ENCODE results near the gene ACSS1. TPM values are rescaled to one million over a fixed set of nuclear protein-coding genes. Genes with fewer than 3 reads are reported as not detected.
A peak's percentile ranks its signal among the peaks of the same experiment; 100 is the strongest.

The ACSS1 gene
- polyA plus RNA-seq, 4 donors, result 27.9 to 106 (median 55.4) TPM

DNA sequence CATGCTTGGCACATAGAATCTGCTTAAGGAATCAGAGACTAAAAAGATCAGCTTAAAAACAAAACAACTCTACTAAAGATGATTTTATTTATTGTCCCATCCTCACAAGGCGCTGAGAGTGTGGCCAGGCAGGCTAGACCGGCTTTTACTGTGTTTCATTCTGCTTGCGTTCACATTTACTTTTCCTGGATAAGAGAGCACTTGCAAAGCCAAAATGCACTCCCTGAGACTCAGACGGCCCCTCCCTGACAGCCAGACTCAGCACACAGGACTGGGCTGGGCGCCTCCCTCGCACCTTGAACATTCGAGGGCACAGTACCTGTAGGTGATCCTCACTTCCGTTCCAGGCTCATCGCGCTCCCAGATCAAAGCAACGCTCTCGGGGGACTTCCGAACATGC, 10.2 kb downstream of the ACSS1 start:
- Histone ChIP-seq H3K27me3 (ENCODE audit: control insufficient read depth in 3 of 3, insufficient read depth in 3 of 3, low read length in 3 of 3) (no peaks in the 10 kb centered on the region), H3K9me3 (ENCODE audit: control insufficient read depth in 2 of 2, insufficient read depth in 1 of 2, low read depth in 1 of 2, low read length in 1 of 2) (no peaks in the 10 kb centered on the region), H3K36me3 (ENCODE audit: control insufficient read depth in 3 of 3, insufficient read depth in 2 of 3, low read depth in 1 of 3, low read length in 3 of 3) (peaks cover 0 to 81% (median 5%) of the 10 kb centered on the region in 3 donors), H3K4me3 (ENCODE audit: low read depth in 1 of 3, low read length in 3 of 3) (no peak overlapping the region), H3K4me1 (ENCODE audit: control insufficient read depth in 3 of 3, insufficient read depth in 2 of 3, low read depth in 1 of 3, low read length in 2 of 3) (peaks cover 3 to 15% (median 11%) of the 10 kb centered on the region in 3 donors), H3K27ac (ENCODE audit: low read depth in 1 of 3, low read length in 2 of 3) (no peak overlapping the region)
- no peak for FAIRE-seq
- WGBS, 3 donors, result 62 to 81% (median 68%) methylated on average over 13 of the region's 13 CpGs
- peak in 1 of 2 donors; percentile 57 for DNase-seq

DNA sequence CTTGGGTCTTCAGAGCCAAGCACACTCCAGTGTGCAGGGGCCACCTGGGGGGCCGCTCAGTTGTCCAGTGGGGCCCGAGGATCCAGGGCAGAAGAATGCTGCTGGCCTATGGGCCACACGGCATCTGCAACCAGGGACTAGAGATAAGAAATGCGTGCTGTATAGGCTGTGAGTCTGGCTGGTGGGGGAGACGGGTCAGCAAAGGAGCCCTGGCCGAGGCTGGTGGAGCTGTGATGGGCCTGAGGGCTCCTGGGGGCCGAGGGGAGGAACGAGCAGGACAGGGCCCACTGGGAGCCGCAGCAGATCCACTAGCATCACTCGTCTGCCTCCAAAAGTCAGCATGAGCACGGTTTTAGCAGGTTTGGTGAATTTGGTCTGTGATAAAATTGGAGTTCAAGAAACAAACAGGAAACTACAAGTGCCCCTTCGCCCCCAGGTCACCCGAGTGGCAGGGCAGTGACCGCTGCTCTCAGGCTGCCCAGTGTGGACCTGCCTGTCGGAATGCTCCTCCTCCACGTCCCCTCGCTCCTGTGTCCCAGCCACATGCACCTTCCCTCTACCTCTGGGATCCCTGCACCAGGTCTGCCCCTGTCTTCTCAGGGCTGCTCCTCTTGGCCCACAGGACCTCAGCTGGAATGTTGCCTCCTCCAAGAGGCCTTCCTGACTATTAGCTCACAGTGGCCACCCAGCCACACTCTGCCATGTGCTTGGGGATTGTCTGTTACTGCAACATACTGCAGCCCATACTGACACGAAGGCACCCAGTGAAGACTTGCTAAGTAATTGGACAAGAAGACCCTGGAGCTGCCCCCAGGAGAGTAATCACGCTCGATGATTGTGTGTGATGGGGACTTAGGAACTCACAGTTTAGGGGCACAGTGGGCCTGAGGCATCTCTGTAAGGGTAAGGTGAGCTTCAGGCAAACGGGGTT, 10.9 kb downstream of the ACSS1 start:
- Histone ChIP-seq H3K27ac (ENCODE audit: low read depth in 1 of 3, low read length in 2 of 3) (no peak overlapping the region), H3K27me3 (ENCODE audit: control insufficient read depth in 3 of 3, insufficient read depth in 3 of 3, low read length in 3 of 3) (no peaks in the 10 kb centered on the region), H3K4me1 (ENCODE audit: control insufficient read depth in 3 of 3, insufficient read depth in 2 of 3, low read depth in 1 of 3, low read length in 2 of 3) (peaks cover 4 to 14% (median 13%) of the 10 kb centered on the region in 3 donors), H3K9me3 (ENCODE audit: control insufficient read depth in 2 of 2, insufficient read depth in 1 of 2, low read depth in 1 of 2, low read length in 1 of 2) (no peaks in the 10 kb centered on the region), H3K4me3 (ENCODE audit: low read depth in 1 of 3, low read length in 3 of 3) (no peak overlapping the region), H3K36me3 (ENCODE audit: control insufficient read depth in 3 of 3, insufficient read depth in 2 of 3, low read depth in 1 of 3, low read length in 3 of 3) (peaks cover 0 to 79% (median 5%) of the 10 kb centered on the region in 3 donors)
- DNase-seq (no peak), FAIRE-seq (no peak)
- WGBS, 3 donors, result 81 to 86% (median 81%) methylated on average over 21 of the region's 21 CpGs

DNA sequence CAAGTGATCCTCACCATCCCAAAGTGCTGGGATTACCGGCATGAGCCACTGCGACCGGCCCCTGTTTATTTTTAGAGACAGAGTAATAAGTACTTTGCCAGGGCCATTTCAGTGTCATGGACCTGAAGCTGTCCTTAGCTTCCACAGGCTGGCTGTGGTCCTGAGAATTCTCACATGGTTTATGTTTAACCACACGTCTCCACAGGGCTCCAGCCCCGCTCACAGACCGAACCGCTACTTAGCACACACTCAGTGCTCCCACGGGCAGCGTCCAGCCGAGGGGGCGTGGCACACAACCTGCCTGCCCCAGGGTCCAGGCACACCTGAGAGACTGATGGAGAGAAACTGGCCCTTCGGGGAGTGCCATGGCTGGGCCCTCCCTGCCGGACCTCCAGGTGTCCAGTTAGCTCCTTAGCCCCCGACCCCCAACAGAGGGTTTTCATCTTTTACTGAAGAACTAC, 11.7 kb downstream of the ACSS1 start:
- H3K27ac ChIP-seq (ENCODE audit: low read depth in 1 of 3, low read length in 2 of 3), result no peak overlapping the region
- FAIRE-seq, result no peak
- DNase-seq, result no peak
- H3K9me3 ChIP-seq (ENCODE audit: control insufficient read depth in 2 of 2, insufficient read depth in 1 of 2, low read depth in 1 of 2, low read length in 1 of 2), result no peaks in the 10 kb centered on the region
- 74 to 86% (median 81%) methylated on average over 14 of the region's 14 CpGs for WGBS, 3 donors
- peaks cover 4 to 21% (median 13%) of the 10 kb centered on the region in 3 donors for H3K4me1 ChIP-seq (ENCODE audit: control insufficient read depth in 3 of 3, insufficient read depth in 2 of 3, low read depth in 1 of 3, low read length in 2 of 3)
- peaks cover 0 to 79% (median 5%) of the 10 kb centered on the region in 3 donors for H3K36me3 ChIP-seq (ENCODE audit: control insufficient read depth in 3 of 3, insufficient read depth in 2 of 3, low read depth in 1 of 3, low read length in 3 of 3)
- no peak overlapping the region for H3K4me3 ChIP-seq (ENCODE audit: low read depth in 1 of 3, low read length in 3 of 3)
- H3K27me3 ChIP-seq (ENCODE audit: control insufficient read depth in 3 of 3, insufficient read depth in 3 of 3, low read length in 3 of 3), result no peaks in the 10 kb centered on the region

DNA sequence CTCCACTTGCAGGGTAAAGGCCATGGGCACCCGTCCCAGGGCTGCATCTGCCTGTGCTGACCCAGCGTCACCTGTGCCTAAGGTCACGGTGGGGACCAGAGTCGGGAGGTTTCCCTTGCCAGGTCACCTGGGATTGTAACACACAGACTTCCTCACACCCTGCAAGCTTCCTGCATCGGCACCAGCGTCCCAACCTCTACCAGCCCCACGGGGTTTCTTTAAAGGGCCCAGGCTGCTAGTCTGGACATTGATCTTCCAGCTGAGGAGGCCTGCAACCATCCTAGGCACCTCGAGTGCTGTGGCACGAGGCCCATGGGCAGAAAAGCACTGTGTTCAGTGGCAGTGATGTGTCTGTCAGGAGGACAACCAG, 12.6 kb downstream of the ACSS1 start:
- Histone ChIP-seq H3K4me3 (ENCODE audit: low read depth in 1 of 3, low read length in 3 of 3) (no peak overlapping the region), H3K27me3 (ENCODE audit: control insufficient read depth in 3 of 3, insufficient read depth in 3 of 3, low read length in 3 of 3) (no peaks in the 10 kb centered on the region), H3K36me3 (ENCODE audit: control insufficient read depth in 3 of 3, insufficient read depth in 2 of 3, low read depth in 1 of 3, low read length in 3 of 3) (peaks cover 0 to 75% (median 5%) of the 10 kb centered on the region in 3 donors), H3K9me3 (ENCODE audit: control insufficient read depth in 2 of 2, insufficient read depth in 1 of 2, low read depth in 1 of 2, low read length in 1 of 2) (no peaks in the 10 kb centered on the region), H3K4me1 (ENCODE audit: control insufficient read depth in 3 of 3, insufficient read depth in 2 of 3, low read depth in 1 of 3, low read length in 2 of 3) (peaks cover 7 to 22% (median 18%) of the 10 kb centered on the region in 3 donors), H3K27ac (ENCODE audit: low read depth in 1 of 3, low read length in 2 of 3) (peak overlapping the region in 1 of 3 donors; percentile 1)
- WGBS, 3 donors, result 30 to 47% (median 41%) methylated on average over 9 of the region's 9 CpGs
- FAIRE-seq (no peak), DNase-seq (no peak)

DNA sequence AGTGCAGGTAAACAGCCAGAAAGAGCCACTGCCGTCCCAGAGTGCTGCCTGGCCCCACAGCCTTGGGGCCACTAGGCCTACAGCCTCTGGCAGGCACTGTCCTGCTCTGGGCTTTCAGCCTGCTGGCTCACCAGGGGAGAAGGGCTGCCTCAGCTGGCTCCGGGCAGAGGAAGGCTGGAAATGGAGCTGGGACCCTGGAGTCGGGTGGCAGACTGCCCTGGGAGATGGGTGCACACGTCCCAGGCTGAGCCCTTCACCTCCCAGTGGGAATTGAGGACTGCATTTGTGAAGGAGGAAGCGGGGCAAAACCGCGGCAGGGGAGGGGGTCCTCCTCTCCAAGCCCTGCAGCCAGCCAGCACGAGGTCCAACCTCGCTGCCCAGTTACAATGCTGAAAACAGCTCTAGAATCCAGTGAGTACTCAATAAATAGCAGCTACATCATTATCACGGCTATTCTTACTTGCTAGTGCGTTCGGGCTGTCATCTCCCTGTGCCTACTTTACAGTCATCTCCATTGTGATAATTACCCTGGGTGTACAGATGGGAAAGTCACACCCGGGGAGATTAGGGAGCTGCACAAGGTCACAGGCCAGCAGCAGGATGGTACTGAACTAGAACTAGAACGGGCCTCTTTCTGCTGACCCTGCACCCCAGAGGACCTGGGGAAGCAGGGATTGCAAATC, 13.1 kb downstream of the ACSS1 start:
- H3K4me3 ChIP-seq (ENCODE audit: low read depth in 1 of 3, low read length in 3 of 3), result no peak overlapping the region
- peaks cover 0 to 78% (median 5%) of the 10 kb centered on the region in 3 donors for H3K36me3 ChIP-seq (ENCODE audit: control insufficient read depth in 3 of 3, insufficient read depth in 2 of 3, low read depth in 1 of 3, low read length in 3 of 3)
- WGBS, 3 donors, result 64 to 72% (median 69%) methylated on average over 14 of the region's 14 CpGs
- H3K9me3 ChIP-seq (ENCODE audit: control insufficient read depth in 2 of 2, insufficient read depth in 1 of 2, low read depth in 1 of 2, low read length in 1 of 2), result no peaks in the 10 kb centered on the region
- no peak for DNase-seq
- no peaks in the 10 kb centered on the region for H3K27me3 ChIP-seq (ENCODE audit: control insufficient read depth in 3 of 3, insufficient read depth in 3 of 3, low read length in 3 of 3)
- peak overlapping the region in 1 of 3 donors; percentile 1 for H3K27ac ChIP-seq (ENCODE audit: low read depth in 1 of 3, low read length in 2 of 3)
- FAIRE-seq, result no peak
- peaks cover 12 to 25% (median 23%) of the 10 kb centered on the region in 3 donors for H3K4me1 ChIP-seq (ENCODE audit: control insufficient read depth in 3 of 3, insufficient read depth in 2 of 3, low read depth in 1 of 3, low read length in 2 of 3)

- H3K4me1 ChIP-seq (ENCODE audit: control insufficient read depth in 3 of 3, insufficient read depth in 2 of 3, low read depth in 1 of 3, low read length in 2 of 3), result peaks cover 17 to 29% (median 28%) of the 10 kb centered on the region in 3 donors
Observed at GRCh38 chr20:25044261-25044560, 13.7 kb downstream of the ACSS1 start.

GRCh38 chr20:25043499-25044260, 14.3 kb downstream of the ACSS1 start:
- WGBS, 3 donors, result 81 to 91% (median 88%) methylated on average over 9 of the region's 9 CpGs
- Histone ChIP-seq H3K36me3 (ENCODE audit: control insufficient read depth in 3 of 3, insufficient read depth in 2 of 3, low read depth in 1 of 3, low read length in 3 of 3) (peaks cover 0 to 78% (median 5%) of the 10 kb centered on the region in 3 donors), H3K27me3 (ENCODE audit: control insufficient read depth in 3 of 3, insufficient read depth in 3 of 3, low read length in 3 of 3) (no peaks in the 10 kb centered on the region), H3K4me1 (ENCODE audit: control insufficient read depth in 3 of 3, insufficient read depth in 2 of 3, low read depth in 1 of 3, low read length in 2 of 3) (peaks cover 23 to 34% (median 34%) of the 10 kb centered on the region in 3 donors), H3K27ac (ENCODE audit: low read depth in 1 of 3, low read length in 2 of 3) (peak overlapping the region in 2 of 3 donors; percentile 59 to 79), H3K4me3 (ENCODE audit: low read depth in 1 of 3, low read length in 3 of 3) (no peak overlapping the region), H3K9me3 (ENCODE audit: control insufficient read depth in 2 of 2, insufficient read depth in 1 of 2, low read depth in 1 of 2, low read length in 1 of 2) (no peaks in the 10 kb centered on the region)
- DNase-seq (no peak), FAIRE-seq (no peak)

More at GRCh38 chr20:25044261-25044560, 13.7 kb downstream of the ACSS1 start:
- H3K9me3 ChIP-seq (ENCODE audit: control insufficient read depth in 2 of 2, insufficient read depth in 1 of 2, low read depth in 1 of 2, low read length in 1 of 2), result no peaks in the 10 kb centered on the region
- no peaks in the 10 kb centered on the region for H3K27me3 ChIP-seq (ENCODE audit: control insufficient read depth in 3 of 3, insufficient read depth in 3 of 3, low read length in 3 of 3)
- no peak for FAIRE-seq
- WGBS, 3 donors, result 95 to 98% (median 97%) methylated on average over 5 of the region's 5 CpGs
- H3K4me3 ChIP-seq (ENCODE audit: low read depth in 1 of 3, low read length in 3 of 3), result no peak overlapping the region
- peaks cover 0 to 76% (median 5%) of the 10 kb centered on the region in 3 donors for H3K36me3 ChIP-seq (ENCODE audit: control insufficient read depth in 3 of 3, insufficient read depth in 2 of 3, low read depth in 1 of 3, low read length in 3 of 3)
- DNase-seq, result no peak
- H3K27ac ChIP-seq (ENCODE audit: low read depth in 1 of 3, low read length in 2 of 3), result no peak overlapping the region

All from small intestine (tissue), 7 donors.